HepG2 (cell line): ENCODE data around the gene TADA2A. TPM values are rescaled to one million over a fixed set of nuclear protein-coding genes. Genes with fewer than 3 reads are reported as not detected.

ENCODE experiments used
- ATF6 ChIP-seq: sonication (generic); formaldehyde crosslinking; conservative IDR thresholded peaks from 2 replicates; pipeline ENCODE4 v1.4.0; 2020; ENCODE audit warnings: missing genetic modification reagents
- ETV5 ChIP-seq: IDR thresholded peaks from 2 replicates; pipeline ENCODE4 v1.6.1; 2018; ENCODE audit warnings: missing biosample characterization, missing genetic modification reagents, inconsistent platforms, borderline replicate concordance
- KDM1A ChIP-seq: IDR thresholded peaks from 2 replicates; pipeline ENCODE4 v1.6.1; 2016; ENCODE audit warnings: missing compliant biosample characterization
- NFKB2 ChIP-seq: sonication (generic); formaldehyde crosslinking; IDR thresholded peaks from 2 replicates; pipeline ENCODE4 v1.4.0; 2020; ENCODE audit warnings: missing genetic modification reagents, borderline replicate concordance
- PCBP2 ChIP-seq: fragments of 200-400 bp; formaldehyde crosslinking; optimal IDR thresholded peaks from 2 replicates; pipeline ENCODE3; 2018; ENCODE audit warnings: low read length, low read depth; ENCODE audit not compliant: poor library complexity, severe bottlenecking
- REST ChIP-seq, 2 experiments: IDR thresholded peaks; 2 replicates each; pipeline ENCODE4 v1.6.1; 2011 to 2012; ENCODE audit warnings: low read length in 2 of 2, borderline replicate concordance in 1 of 2, low read depth in 1 of 2, mild to moderate bottlenecking in 1 of 2, moderate library complexity in 1 of 2
- ZNF337 ChIP-seq: sonication (generic); formaldehyde crosslinking; IDR thresholded peaks from 2 replicates; pipeline ENCODE4 v1.5.1; 2020; ENCODE audit warnings: missing genetic modification reagents, low read depth, mild to moderate bottlenecking, borderline replicate concordance
- ZNF574 ChIP-seq: sonication (generic); formaldehyde crosslinking; IDR thresholded peaks from 2 replicates; pipeline ENCODE4 v1.4.0; 2020; ENCODE audit warnings: missing genetic modification reagents
- ZNF660 ChIP-seq: sonication (generic); formaldehyde crosslinking; IDR thresholded peaks from 2 replicates; pipeline ENCODE4 v1.5.1; 2020; ENCODE audit warnings: mild to moderate bottlenecking, low read depth, missing genetic modification reagents, borderline replicate concordance
- ZNF761 ChIP-seq: sonication (generic); formaldehyde crosslinking; conservative IDR thresholded peaks from 2 replicates; pipeline ENCODE4 v1.4.0; 2020; ENCODE audit warnings: mild to moderate bottlenecking, missing genetic modification reagents
- polyA plus RNA-seq, 8 experiments: library from polyadenylated mRNA; depleted of rRNA in 3 of 8; stranded (reverse) in 7 of 8; unstranded in 1 of 8; fragments of >200 nt; fragmentation: Illumina TruSeq in 4 of 8; extraction: Trizol in 4 of 8; gene quantifications; 2 replicates each; pipeline versions ENCODE4 v1.2.1 to v1.2.3, GENCODE V29; 2011 to 2016; ENCODE audit warnings: low read depth in 4 of 8, missing spikeins in 1 of 8, mixed read lengths in 1 of 8; ENCODE audit not compliant: insufficient read depth in 1 of 8
- total RNA-seq, 5 experiments: library from RNA; depleted of rRNA; stranded (reverse); fragments of >200 nt; fragmentation: Illumina TruSeq; extraction: Trizol; gene quantifications; 2 replicates each; pipeline ENCODE4 v1.2.3, GENCODE V29; 2016; ENCODE audit warnings: low read depth in 1 of 5
- TF ChIP-seq, protein P1 (sequence below): sonication (generic); formaldehyde crosslinking; IDR thresholded peaks from 2 replicates; pipeline ENCODE4 v1.8.1; 2023; ENCODE audit warnings: mild to moderate bottlenecking, moderate library complexity, missing genetic modification reagents
- TF ChIP-seq, protein P2 (sequence below): sonication (generic); formaldehyde crosslinking; IDR thresholded peaks from 2 replicates; pipeline ENCODE4 v1.8.1; 2023; ENCODE audit warnings: mild to moderate bottlenecking, inconsistent platforms, moderate library complexity, missing genetic modification reagents, borderline replicate concordance
- TF ChIP-seq, protein P3 (sequence below): sonication (generic); formaldehyde crosslinking; IDR thresholded peaks from 2 replicates; pipeline ENCODE4 v1.4.0; 2020; ENCODE audit warnings: missing genetic modification reagents

The TADA2A gene
- total and polyA plus RNA-seq, 2 of the 13 experiments (the other 11 are each of a cell fraction or from before 2014, with no cell fraction given), result 8.0 to 14.0 TPM

- TF ChIP-seq ATF6 (CRISPR knock-in tag), result no peak
- TF ChIP-seq, protein P1, sequence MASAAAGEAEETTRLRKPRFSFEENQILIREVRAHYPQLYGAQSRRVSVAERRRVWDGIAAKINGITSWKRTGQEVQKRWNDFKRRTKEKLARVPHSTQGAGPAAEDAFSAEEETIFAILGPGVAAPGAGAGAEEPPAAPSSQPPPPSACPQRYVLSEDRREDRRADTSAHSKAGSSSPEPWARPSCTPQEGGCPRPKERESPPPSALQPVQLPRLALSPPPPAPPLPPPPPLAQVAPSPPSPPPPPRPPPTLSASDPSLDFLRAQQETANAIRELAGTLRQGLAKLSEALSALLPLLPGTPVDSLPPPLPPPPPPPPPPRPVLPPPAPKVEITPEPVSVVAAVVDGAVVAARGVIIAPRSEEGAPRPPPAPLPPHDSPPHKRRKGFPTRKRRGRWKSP (CRISPR knock-in tag), result peak; percentile 27; the same call in 1 of the 2 replicates
- 0 out of 2 replicates have a peak, but pooled peaks have one; percentile 15 for TF ChIP-seq ETV5 (CRISPR knock-in tag)
- TF ChIP-seq ZNF761, result no peak; the same call in 1 of the 2 replicates
- TF ChIP-seq, protein P2, sequence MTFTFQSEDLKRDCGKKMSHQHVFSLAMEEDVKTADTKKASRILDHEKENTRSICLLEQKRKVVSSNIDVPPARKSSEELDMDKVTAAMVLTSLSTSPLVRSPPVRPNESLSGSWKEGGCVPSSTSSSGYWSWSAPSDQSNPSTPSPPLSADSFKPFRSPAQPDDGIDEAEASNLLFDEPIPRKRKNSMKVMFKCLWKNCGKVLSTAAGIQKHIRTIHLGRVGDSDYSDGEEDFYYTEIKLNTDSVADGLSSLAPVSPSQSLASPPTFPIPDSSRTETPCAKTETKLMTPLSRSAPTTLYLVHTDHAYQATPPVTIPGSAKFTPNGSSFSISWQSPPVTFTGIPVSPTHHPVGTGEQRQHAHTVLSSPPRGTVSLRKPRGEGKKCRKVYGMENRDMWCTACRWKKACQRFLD, result no peak; the same call in 1 of the 2 replicates
- no peak for TF ChIP-seq ZNF337 (CRISPR knock-in tag)
- TF ChIP-seq ZNF660 (CRISPR knock-in tag), result 0 out of 2 replicates have a peak, but pooled peaks have one; percentile 50
- peak in 1 of 2 experiments; percentile 43; a peak in 1 of 4 replicates for TF ChIP-seq REST (IDR thresholded peaks at IDR 0.05; ENCODE audit: borderline replicate concordance in 1 of 2, low read depth in 1 of 2, low read length in 2 of 2)
- no peak for TF ChIP-seq KDM1A (CRISPR knock-in tag)
- no peak; the same call in 1 of the 2 replicates for TF ChIP-seq NFKB2 (CRISPR knock-in tag)
- peak; percentile 47; the same call in 1 of the 2 replicates for TF ChIP-seq ZNF574 (CRISPR knock-in tag)
- no peak for TF ChIP-seq PCBP2
- TF ChIP-seq, protein P3, sequence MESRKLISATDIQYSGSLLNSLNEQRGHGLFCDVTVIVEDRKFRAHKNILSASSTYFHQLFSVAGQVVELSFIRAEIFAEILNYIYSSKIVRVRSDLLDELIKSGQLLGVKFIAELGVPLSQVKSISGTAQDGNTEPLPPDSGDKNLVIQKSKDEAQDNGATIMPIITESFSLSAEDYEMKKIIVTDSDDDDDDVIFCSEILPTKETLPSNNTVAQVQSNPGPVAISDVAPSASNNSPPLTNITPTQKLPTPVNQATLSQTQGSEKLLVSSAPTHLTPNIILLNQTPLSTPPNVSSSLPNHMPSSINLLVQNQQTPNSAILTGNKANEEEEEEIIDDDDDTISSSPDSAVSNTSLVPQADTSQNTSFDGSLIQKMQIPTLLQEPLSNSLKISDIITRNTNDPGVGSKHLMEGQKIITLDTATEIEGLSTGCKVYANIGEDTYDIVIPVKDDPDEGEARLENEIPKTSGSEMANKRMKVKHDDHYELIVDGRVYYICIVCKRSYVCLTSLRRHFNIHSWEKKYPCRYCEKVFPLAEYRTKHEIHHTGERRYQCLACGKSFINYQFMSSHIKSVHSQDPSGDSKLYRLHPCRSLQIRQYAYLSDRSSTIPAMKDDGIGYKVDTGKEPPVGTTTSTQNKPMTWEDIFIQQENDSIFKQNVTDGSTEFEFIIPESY (CRISPR knock-in tag), result no peak
These were observed at the start of gene TADA2A, which contains the start of gene ACACA (continued) for GRCh38 chr17:37406635-37407461.
